ENCODE data around the gene STAC3.

DNA sequence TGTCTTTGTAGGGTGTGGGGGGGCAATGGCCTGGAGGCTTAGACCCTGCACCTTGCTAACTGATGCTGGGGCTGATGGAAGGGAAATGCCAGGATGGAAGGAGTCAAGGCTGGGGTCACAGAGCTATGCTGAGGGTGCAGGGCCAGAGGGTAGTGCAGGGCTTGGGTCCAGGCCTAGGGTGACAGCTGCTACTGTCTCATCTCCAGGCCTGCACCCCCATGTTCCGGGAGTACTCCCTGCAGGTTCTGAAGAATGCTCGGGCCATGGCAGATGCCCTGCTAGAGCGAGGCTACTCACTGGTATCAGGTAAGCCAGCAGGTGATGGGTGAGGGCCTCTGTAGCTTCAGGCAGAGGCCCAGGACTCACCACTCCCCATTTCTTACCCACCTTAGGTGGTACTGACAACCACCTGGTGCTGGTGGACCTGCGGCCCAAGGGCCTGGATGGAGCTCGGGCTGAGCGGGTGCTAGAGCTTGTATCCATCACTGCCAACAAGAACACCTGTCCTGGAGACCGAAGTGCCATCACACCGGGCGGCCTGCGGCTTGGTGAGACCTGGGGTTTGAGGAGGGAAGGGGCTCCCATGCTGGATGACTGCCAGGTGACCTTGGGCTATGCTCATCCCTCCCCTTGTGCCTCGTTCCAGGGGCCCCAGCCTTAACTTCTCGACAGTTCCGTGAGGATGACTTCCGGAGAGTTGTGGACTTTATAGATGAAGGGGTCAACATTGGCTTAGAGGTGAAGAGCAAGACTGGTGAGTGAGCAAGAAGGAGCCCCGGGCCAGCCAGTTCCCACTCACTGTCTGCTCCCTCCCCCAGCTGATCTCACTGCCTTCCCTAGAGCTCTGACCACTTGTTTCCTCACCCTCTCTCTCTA is 17.4 kb downstream of the STAC3 start:
- TF ChIP-seq, protein P1, sequence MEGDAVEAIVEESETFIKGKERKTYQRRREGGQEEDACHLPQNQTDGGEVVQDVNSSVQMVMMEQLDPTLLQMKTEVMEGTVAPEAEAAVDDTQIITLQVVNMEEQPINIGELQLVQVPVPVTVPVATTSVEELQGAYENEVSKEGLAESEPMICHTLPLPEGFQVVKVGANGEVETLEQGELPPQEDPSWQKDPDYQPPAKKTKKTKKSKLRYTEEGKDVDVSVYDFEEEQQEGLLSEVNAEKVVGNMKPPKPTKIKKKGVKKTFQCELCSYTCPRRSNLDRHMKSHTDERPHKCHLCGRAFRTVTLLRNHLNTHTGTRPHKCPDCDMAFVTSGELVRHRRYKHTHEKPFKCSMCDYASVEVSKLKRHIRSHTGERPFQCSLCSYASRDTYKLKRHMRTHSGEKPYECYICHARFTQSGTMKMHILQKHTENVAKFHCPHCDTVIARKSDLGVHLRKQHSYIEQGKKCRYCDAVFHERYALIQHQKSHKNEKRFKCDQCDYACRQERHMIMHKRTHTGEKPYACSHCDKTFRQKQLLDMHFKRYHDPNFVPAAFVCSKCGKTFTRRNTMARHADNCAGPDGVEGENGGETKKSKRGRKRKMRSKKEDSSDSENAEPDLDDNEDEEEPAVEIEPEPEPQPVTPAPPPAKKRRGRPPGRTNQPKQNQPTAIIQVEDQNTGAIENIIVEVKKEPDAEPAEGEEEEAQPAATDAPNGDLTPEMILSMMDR (IDR thresholded peaks at IDR 0.05): no peak
- no peak for TF ChIP-seq POLR2A (IDR thresholded peaks at IDR 0.05)
